HG03095 (cell line): ENCODE data around the gene MSMB.
"Not testable (repeated sequence)": the region's sequence is repeated elsewhere in the genome, so short reads cannot be mapped to it uniquely, and the experiment has no call there.

ENCODE experiments used
- ATAC-seq: cut with Tn5 transposase; IDR thresholded peaks from one replicate; pipeline ENCODE4 v1.9.1; 2021; ENCODE audit warnings: moderate library complexity; ENCODE audit not compliant: unreplicated experiment

The MSMB gene

GRCh38 chr10:46046261-46046660 lies at the start of gene MSMB:
Gene MSMB, minus strand, starts transcription at chr10:46046269. Its CDS starts 32 bp downstream, at chr10:46046237.
- no peak for ATAC-seq

GRCh38 chr10:46094931-46095750 lies 49.1 kb upstream of the MSMB start:
- ATAC-seq = no peak

GRCh38 chr10:46094197-46094500 lies 48.1 kb upstream of the MSMB start:
- ATAC-seq = no peak

DNA sequence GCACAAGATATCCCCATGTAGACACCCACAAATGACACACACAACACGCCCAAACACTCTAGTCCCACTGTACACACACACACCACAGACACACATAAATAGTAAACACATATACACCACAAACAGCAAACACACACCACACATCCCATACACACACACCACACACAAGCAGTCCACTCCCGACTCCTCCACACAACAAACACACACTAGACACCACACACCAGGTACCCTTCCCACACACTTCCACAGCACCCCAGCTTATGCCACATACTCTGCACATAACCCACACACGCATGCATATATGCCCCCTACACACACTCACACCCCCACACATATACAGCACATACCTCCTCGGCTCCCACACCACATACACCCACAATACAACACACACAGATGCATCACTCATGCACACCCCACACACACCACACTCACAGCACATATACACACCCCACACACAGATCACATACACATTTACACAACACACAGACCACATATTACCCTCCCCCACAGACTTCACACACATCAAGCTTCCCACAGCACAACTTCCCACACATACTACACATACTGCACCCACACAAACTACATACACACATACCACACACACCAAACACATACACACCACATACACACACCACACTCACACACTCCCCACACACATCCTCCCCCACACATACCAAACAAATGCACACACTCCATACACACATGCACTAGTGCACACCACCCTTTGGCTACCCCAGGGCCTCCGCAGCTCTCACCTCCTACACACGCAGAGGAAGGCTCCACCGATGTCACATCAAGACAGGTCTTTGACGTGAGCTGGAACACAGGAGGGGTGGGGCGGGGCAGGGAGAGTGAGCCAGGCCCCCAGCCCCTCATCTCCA lies 47.5 kb upstream of the MSMB start:
- not testable (repeated sequence) for ATAC-seq

- ATAC-seq = no peak
These were observed 46.5 kb upstream of the MSMB start for GRCh38 chr10:46092524-46093081.

DNA sequence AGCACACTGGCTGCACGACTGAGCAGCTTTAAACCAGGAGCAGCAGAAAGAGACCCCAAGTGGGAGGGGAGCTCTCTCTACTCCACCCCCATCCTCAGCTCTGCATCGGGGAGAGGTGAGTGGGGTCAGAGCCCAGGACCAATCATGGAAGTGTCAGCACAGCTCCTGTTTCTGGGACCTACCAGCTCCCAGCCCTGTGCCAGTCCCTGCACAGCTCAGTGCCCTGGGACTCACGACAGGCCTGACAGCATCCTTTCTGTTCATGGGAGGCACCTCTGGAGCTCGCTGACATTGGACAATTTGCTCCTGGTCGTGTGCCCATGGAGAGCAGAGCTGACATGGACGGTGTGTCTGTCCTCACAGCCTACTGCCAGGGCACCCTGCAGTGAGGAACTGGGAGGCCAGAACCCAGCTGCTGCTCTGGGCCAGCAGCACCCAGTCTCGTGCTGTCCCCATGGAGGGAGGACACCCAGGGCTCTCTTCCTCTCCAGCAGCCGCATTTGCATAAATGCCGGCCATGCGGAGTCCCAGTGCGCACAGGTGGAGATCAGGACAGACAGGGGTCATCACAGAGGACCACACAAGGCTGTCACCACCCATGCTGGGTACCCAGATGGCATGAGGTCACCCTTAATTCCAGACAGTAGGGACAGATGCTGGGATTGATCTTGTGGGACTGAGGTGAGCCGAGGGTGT lies 45.9 kb upstream of the MSMB start:
- ATAC-seq = no peak

- ATAC-seq = no peak
These were observed 45.2 kb upstream of the MSMB start for GRCh38 chr10:46091080-46091827.

GRCh38 chr10:46090258-46090812 lies 44.3 kb upstream of the MSMB start:
- no peak for ATAC-seq

DNA sequence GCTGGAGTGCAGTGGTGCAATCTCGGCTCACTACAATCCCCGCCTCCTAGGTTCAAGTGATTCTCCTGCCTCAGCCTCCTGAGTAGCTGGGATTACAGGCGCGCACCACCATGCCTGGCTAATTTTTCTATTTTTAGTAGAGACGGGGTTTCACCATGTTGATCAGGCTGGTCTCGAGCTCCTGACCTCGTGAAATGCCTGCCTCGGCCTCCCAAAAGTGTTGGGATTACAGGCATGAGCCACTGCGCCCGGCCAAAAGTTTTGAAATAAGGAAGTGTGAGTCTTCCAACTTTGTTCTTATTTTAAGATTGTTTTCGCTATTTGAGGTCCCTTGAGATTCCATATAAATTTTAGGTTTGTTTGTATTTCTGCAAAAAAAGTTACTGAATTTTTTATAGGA lies 41.3 kb upstream of the MSMB start:
- ATAC-seq = not testable (repeated sequence)

DNA sequence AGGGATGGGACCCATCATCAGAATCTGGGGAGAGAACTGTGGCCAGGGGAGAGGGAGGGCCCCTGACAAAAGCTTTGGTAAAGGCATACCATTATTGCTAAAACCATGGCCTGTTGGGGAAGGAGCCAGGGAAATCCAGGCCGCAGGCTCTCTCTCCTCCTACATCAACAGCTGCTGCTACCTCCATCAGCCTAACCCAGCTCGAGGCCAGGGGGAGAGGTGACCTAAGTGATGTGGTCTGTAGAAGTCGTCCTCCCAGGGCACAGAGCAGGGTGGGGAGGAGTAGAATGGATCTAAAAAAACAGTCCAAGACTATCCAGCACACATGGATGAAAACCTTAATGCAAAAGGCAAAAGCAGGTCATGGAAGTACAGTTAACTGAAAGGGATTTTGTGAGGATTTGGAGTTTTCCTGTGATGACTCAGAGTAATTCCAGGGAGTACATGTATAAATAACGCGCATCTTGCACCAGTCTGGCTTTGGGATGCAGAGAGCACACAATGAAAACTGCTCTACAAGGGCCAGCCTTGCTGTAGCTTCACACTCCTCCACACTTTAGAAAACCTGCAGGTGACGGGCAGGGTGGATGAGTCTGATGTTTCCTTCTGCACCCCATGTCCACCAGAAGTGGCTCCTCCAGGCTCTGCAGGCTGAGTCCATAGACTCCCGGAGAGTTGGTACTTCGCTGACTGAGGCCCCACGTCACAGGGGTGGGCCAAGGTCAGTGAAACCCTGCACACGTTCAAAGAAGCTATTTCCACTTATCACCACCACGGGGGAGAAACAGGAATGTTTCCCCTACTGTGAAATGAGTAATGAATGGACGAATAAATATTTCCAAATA lies 38.5 kb upstream of the MSMB start:
- ATAC-seq = no peak

- ATAC-seq = no peak
These were observed 34.8 kb upstream of the MSMB start for GRCh38 chr10:46080886-46081285.

DNA sequence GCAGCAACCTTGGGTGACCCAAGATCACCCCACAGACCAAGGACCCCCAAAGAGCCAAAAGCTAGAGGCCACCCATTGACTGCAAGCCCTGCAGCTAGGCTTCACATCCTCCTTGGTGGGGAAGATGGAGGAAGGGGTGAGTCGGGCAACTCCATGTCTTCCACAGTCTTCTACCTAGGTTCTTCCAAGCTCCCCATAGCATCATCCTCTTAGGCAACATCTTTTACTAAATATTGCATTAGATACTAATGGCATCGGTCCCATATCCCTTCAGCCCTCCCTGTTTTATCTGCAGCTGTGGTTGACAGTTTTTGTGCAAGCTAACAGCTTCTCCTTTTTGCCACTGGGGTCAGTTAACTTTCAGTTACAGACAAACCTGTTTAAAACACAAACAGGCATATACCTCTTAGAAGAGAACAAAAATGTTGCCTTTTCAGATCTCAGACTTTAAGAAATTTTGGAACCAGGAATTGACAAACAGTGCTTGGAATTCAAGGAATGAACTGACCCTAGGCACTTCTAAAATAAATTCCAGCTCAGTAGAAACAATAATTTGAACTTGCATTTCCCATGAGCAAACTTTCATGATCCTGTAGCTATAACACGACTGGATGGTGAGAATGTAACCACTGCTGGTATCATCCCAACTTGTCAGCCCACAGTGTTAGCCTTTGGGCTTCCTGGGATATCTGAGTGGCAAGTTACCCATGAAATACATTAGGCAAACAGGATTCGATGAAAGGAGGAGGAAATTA lies 33.9 kb upstream of the MSMB start:
- ATAC-seq = no peak

GRCh38 chr10:46077731-46078413 lies 31.8 kb upstream of the MSMB start:
- ATAC-seq = no peak

DNA sequence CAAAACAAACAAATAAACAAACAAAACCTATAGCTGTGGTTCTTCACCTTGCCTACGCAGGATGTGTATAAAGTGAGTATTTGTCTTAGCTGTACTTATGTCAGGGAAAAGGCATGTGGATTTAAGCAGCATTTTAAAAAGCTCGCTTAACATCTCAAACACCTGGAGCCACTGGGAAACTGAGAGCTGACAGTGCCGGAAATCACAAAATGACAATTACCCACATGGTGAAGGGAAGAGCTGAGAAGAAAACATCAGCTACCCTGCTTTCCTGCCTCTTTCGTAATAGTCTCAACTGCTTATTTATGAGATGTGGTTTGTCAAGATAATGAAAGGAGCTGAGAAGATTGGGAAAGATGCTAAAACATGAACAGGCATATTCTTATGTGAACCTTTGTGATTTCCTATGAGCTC lies 31.1 kb upstream of the MSMB start:
- ATAC-seq = no peak

- ATAC-seq = no peak
These were observed 29.8 kb upstream of the MSMB start for GRCh38 chr10:46075869-46076268.

DNA sequence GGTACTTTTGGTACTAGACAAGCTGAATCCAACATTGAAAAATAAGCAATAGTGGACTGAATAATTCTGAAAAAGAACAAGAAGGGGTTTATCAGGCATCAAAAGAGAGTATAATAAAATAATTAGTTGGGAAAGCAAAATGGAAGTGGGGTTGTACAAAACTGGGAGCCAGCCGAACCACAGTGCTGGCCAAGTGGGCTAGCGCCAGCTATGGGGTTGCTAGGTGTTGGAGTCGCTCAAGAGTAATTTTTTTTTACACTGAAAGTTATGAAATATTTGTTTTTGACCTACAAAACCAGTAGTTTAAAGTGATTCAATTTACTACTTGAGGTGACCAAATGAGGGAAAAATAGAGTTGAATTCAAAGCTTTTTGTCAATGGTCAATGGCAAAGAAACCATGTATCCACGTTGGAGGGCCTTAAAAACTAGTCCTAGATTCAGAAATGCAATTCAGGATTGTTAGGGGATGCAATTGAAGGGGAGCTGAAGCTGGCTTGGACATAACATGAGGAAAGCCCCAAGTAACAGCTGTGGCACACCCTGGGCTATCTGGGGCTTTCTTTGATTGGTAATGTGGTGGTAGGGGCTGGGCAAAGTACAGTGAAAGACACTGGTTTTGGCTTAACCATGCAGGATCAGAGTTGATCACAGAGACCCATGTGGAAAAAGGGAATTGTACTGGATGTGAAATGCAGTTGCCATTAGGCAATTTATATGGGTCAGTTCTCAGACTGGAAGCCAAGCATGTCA lies 28.3 kb upstream of the MSMB start:
- no peak for ATAC-seq

DNA sequence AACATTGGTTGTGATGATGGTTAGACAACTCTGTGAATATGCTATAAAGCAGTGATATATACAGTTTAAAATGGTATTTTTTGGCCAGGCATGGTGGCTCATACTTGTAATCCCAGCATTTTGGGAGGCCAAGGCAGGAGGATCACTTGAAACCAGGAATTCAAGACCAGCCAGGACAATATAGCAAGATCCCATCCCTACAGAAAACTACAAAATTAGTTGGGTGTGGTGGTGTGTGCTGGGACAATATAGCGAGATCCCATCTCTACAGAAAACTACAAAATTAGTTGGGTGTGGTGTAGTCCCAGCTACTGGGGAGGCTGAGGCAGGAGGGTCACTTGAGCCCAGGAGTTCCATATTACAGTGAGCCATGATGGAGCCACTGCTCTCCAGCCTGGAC lies 27.5 kb upstream of the MSMB start:
- no peak for ATAC-seq
